Fibroblast of pulmonary artery (primary cell): ENCODE measurements around the gene HPCAL1.

ENCODE experiments used
- DNase-seq: peaks from one replicate; pipeline ENCODE4 v3.0.0-alpha.2; 2010; ENCODE audit warnings: low read depth
- H3K4me3 ChIP-seq: replicated peaks from 2 replicates; pipeline ENCODE4 v1.5.1; 2011; ENCODE audit warnings: low read depth, mild to moderate bottlenecking, control low read depth, low read length, moderate library complexity
- CTCF ChIP-seq: IDR thresholded peaks from 2 replicates; pipeline ENCODE4 v1.5.1; 2011; ENCODE audit warnings: mild to moderate bottlenecking, control low read depth, low read length, inconsistent platforms; ENCODE audit errors: missing control alignments

HPCAL1 gene

DNA sequence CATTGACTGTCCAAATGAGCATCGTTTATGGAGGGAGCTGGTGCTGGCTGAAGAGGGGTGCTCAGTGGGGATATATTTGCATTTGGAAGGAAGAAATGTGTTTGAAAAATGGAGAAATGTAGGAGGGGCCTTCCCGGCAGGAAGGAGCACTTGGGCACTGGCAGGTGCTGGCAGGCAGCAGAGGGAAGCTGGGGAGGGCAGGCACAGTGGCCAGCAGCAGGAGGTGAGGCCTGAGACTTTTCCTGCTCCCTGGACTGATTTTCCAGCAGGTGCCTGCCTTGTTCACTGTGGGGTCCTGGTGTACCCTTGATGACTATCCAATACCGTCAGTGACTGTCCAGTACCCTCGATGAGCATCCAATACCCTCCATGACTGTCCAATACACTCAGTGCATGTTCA, 20.8 kb upstream of the HPCAL1 start:
- DNase-seq: no peak
- H3K4me3 ChIP-seq: no peak overlapping the region
- TF ChIP-seq CTCF: no peak

- no peak overlapping the region for H3K4me3 ChIP-seq
- TF ChIP-seq CTCF: no peak
- DNase-seq: no peak
Observed at GRCh38 chr2:10282611-10283105, 20.0 kb upstream of the HPCAL1 start.

- H3K4me3 ChIP-seq: no peak overlapping the region
- DNase-seq: peak; percentile 48
- TF ChIP-seq CTCF: no peak
Observed at GRCh38 chr2:10283106-10284062, 19.3 kb upstream of the HPCAL1 start.

DNA sequence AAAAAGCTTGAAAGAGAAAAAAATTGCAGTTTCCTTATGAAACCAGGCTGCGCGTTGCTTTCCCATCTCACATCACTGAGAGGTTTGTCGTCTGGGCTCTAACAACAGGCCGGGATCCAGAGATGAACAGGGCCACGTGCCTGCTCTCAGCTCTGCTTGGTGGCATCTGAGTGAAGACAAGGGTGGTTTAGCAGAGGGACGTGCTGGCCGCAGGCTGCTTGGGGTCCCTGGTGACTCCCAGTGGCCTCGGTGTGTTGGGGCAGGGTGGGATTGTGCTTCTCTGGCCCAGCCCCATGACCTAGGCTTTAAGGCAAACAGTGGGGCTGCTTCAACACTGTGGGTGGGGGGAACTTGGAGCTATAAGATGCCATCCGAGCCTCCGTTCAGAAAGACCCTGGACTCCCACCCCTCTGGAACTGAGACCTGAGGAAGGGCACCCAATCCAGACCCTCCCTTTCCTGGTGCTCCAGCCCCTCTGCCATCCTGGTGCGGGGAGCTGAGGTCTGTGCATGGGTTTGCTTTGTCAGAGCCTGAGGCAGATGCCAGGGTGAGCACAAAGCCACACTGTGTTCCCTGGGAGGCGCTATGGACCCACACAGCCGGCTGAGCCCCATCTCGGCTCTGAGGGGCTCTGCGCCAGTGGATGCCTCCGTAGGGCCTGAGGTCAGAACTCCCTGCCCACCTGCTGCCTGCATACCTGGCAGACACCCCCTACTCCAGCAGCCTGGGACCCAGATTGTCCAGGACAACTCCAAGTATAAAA, 18.4 kb upstream of the HPCAL1 start:
- DNase-seq: no peak
- no peak for TF ChIP-seq CTCF
- no peak overlapping the region for H3K4me3 ChIP-seq

- no peak for DNase-seq
- no peak overlapping the region for H3K4me3 ChIP-seq
- TF ChIP-seq CTCF: no peak
Observed at GRCh38 chr2:10285191-10285555, 17.5 kb upstream of the HPCAL1 start.

GRCh38 chr2:10285556-10286198, 17.0 kb upstream of the HPCAL1 start:
- TF ChIP-seq CTCF: no peak
- no peak overlapping the region for H3K4me3 ChIP-seq
- DNase-seq: peak; percentile 46
